ENCODE results near the gene CSF1R.
"Not testable (repeated sequence)": the region's sequence is repeated elsewhere in the genome, so short reads cannot be mapped to it uniquely, and the experiment has no call there.

DNA sequence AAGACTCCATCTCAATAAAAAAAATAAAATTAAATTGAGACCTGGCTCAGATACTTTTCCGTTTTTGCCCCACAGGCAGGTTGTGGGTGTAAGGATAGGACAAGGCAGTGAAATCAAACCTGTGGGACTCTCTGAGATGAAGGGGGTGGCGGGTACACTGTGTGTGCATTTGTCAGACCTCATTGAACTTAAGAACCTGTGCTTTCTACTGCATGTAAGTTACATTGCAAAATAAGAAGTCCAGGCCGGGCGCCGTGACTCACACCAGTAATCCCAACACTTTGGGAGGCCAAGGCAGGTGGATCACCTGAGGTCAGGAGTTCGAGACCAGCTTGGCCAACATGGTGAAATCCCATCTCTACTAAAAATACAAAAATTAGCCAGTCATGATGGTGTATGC lies 1.6 kb downstream of the CSF1R start:
- TF ChIP-seq, protein P1, sequence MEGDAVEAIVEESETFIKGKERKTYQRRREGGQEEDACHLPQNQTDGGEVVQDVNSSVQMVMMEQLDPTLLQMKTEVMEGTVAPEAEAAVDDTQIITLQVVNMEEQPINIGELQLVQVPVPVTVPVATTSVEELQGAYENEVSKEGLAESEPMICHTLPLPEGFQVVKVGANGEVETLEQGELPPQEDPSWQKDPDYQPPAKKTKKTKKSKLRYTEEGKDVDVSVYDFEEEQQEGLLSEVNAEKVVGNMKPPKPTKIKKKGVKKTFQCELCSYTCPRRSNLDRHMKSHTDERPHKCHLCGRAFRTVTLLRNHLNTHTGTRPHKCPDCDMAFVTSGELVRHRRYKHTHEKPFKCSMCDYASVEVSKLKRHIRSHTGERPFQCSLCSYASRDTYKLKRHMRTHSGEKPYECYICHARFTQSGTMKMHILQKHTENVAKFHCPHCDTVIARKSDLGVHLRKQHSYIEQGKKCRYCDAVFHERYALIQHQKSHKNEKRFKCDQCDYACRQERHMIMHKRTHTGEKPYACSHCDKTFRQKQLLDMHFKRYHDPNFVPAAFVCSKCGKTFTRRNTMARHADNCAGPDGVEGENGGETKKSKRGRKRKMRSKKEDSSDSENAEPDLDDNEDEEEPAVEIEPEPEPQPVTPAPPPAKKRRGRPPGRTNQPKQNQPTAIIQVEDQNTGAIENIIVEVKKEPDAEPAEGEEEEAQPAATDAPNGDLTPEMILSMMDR (IDR thresholded peaks at IDR 0.05): not testable (repeated sequence)
- TF ChIP-seq POLR2A, POLR2AphosphoS5 (IDR thresholded peaks at IDR 0.05): not testable (repeated sequence)

Measured in breast epithelium (tissue), 3 donors.